H1 (cell line): ENCODE measurements around the gene ZBTB47. TPM values are rescaled to one million over a fixed set of nuclear protein-coding genes. Genes with fewer than 3 reads are reported as not detected.

Experiments
- CEBPB ChIP-seq: IDR thresholded peaks from 2 replicates; pipeline ENCODE4 v1.6.1; 2012; ENCODE audit warnings: low read depth, low read length
- RBBP5 ChIP-seq: IDR thresholded peaks from 2 replicates; pipeline ENCODE4 v1.7.1; 2012; ENCODE audit warnings: low read depth, mild to moderate bottlenecking, inconsistent platforms, low read length, moderate library complexity, borderline replicate concordance
- TAF7 ChIP-seq: optimal IDR thresholded peaks from 2 replicates; pipeline ENCODE3; 2011; ENCODE audit warnings: low read depth, mild to moderate bottlenecking, inconsistent platforms, low read length, moderate library complexity, borderline replicate concordance
- TBP ChIP-seq: IDR thresholded peaks from 2 replicates; pipeline ENCODE4 v1.6.1; 2011; ENCODE audit warnings: low read depth, low read length, improper control_type of control experiment
- polyA plus RNA-seq, 7 experiments: library from polyadenylated mRNA; depleted of rRNA in 3 of 7; stranded (reverse) in 5 of 7; unstranded in 2 of 7; fragments of >200 nt in 5 of 7; fragments of 200-250 nt in 2 of 7; gene quantifications; 1 replicate in 5 of 7; 2 replicates in 1 of 7; 4 replicates in 1 of 7; pipeline versions ENCODE4 v1.2.1 to v1.2.3, GENCODE V29; 2011 to 2013; ENCODE audit warnings: missing spikeins in 2 of 7, mixed read lengths in 2 of 7
- total RNA-seq: library from RNA; stranded (reverse); fragmentation: NEBNext Ultra II Directional; extraction: Animal tissue kit (Norgen Biotek cat#: 25700); gene quantifications from 2 replicates; pipeline ENCODE4 v1.2.1, GENCODE V29; 2021

ZBTB47 gene
- total and polyA plus RNA-seq, 2 of the 8 experiments (the other 6 are each of a cell fraction or from before 2014, with no cell fraction given) = 2.8 to 4.1 TPM

DNA sequence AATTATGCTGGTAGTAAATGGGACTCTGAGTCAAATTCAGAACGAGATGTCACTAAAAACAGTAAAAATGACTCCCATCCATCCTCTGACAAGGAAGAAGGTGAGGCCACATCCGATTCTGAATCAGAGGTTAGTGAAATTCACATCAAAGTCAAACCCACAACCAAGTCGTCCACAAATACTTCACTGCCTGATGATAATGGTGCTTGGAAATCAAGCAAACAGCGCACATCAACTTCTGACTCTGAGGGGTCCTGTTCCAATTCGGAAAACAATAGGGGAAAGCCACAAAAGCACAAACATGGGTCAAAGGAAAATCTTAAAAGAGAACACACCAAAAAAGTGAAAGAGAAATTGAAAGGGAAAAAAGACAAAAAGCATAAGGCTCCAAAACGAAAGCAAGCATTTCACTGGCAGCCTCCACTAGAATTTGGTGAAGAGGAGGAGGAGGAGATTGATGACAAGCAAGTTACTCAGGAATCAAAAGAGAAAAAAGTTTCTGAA lies 15.1 kb upstream of the ZBTB47 start (continued):
- TF ChIP-seq TAF7 (no peak), RBBP5 (no peak), TBP (no peak), CEBPB (no peak)
